ENCODE data around the gene IL1RAPL1. TPM values are rescaled to one million over a fixed set of nuclear protein-coding genes. Genes with fewer than 3 reads are reported as not detected.

IL1RAPL1 gene
- total RNA-seq, 3 donors from 2014 or later: 0.34 to 0.79 TPM; not detected in 1

GRCh38 chrX:29862126-29862677 is 1275.0 kb downstream of the IL1RAPL1 start:
- DNase-seq: no peak
- ATAC-seq: no peak
- Histone ChIP-seq H3K9me3 (no peaks in the 10 kb centered on the region), H3K36me3 (ENCODE audit: low read depth) (no peaks in the 10 kb centered on the region), H3K4me3 (no peak overlapping the region), H3K4me1 (ENCODE audit: low read depth) (no peaks in the 10 kb centered on the region)
- TF ChIP-seq, protein P1, sequence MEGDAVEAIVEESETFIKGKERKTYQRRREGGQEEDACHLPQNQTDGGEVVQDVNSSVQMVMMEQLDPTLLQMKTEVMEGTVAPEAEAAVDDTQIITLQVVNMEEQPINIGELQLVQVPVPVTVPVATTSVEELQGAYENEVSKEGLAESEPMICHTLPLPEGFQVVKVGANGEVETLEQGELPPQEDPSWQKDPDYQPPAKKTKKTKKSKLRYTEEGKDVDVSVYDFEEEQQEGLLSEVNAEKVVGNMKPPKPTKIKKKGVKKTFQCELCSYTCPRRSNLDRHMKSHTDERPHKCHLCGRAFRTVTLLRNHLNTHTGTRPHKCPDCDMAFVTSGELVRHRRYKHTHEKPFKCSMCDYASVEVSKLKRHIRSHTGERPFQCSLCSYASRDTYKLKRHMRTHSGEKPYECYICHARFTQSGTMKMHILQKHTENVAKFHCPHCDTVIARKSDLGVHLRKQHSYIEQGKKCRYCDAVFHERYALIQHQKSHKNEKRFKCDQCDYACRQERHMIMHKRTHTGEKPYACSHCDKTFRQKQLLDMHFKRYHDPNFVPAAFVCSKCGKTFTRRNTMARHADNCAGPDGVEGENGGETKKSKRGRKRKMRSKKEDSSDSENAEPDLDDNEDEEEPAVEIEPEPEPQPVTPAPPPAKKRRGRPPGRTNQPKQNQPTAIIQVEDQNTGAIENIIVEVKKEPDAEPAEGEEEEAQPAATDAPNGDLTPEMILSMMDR (IDR thresholded peaks at IDR 0.05): no peak
- intact Hi-C loops (cut with DNase I, micrococcal nuclease): no loop called here

- TF ChIP-seq, protein P1 (IDR thresholded peaks at IDR 0.05): no peak
- Histone ChIP-seq H3K36me3 (ENCODE audit: low read depth) (no peaks in the 10 kb centered on the region), H3K4me1 (ENCODE audit: low read depth) (no peaks in the 10 kb centered on the region), H3K4me3 (no peak overlapping the region), H3K9me3 (no peaks in the 10 kb centered on the region)
- DNase-seq: no peak
- intact Hi-C loops (cut with DNase I, micrococcal nuclease): no loop called here
- no peak for ATAC-seq
Observed at GRCh38 chrX:29867971-29868370, 1280.7 kb downstream of the IL1RAPL1 start.

DNA sequence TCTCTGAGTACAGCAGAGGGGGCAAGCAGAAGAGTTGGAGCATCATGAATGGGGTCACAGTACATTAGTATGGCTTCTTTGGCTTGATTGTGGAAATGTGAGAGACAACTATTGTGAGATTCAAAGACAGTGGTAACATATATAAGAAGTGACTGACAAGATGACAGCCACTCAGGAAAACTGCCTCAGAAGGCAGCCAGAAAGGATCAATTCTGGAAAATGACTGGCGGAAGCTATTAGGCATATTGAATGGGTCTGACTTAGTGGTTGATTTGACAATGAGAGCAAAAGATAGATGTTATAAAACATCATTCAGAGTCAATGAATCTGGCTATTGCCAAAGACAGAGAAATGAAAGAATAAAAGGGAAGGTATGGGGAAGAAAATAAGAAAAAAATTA is 1282.6 kb downstream of the IL1RAPL1 start:
- Histone ChIP-seq H3K36me3 (ENCODE audit: low read depth) (no peaks in the 10 kb centered on the region), H3K9me3 (no peaks in the 10 kb centered on the region), H3K4me1 (ENCODE audit: low read depth) (no peaks in the 10 kb centered on the region), H3K4me3 (no peak overlapping the region)
- no peak for ATAC-seq
- TF ChIP-seq, protein P1 (IDR thresholded peaks at IDR 0.05): no peak
- no peak for DNase-seq
- intact Hi-C loops (cut with DNase I, micrococcal nuclease): no loop called here

DNA sequence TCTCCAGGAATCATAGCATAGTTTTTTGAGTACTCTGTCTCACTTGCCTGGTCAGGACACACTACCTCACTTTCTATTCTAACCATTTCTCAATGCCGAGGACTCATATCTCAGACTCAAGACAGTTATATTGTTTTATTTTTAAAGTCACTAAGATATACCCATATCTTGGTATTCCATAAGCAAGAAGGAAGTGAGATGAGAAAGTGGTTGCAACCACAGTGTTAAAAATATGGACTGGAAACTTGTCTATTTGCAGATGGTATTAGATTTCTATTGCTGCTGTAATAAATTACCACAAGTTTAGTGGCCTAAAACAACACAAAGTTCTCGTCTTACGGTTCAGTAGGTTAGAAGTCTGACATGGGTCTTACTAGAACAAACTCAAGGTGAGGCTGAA is 1283.4 kb downstream of the IL1RAPL1 start:
- DNase-seq (no peak), ATAC-seq (no peak)
- H3K4me1 ChIP-seq (ENCODE audit: low read depth): no peaks in the 10 kb centered on the region
- TF ChIP-seq, protein P1 (IDR thresholded peaks at IDR 0.05): no peak
- H3K36me3 ChIP-seq (ENCODE audit: low read depth): no peaks in the 10 kb centered on the region
- H3K9me3 ChIP-seq: no peaks in the 10 kb centered on the region
- no peak overlapping the region for H3K4me3 ChIP-seq
- intact Hi-C loops (cut with DNase I, micrococcal nuclease): no loop called here

GRCh38 chrX:29872831-29873230 is 1285.6 kb downstream of the IL1RAPL1 start:
- H3K9me3 ChIP-seq: no peaks in the 10 kb centered on the region
- H3K36me3 ChIP-seq (ENCODE audit: low read depth): no peaks in the 10 kb centered on the region
- no peaks in the 10 kb centered on the region for H3K4me1 ChIP-seq (ENCODE audit: low read depth)
- ATAC-seq (no peak), DNase-seq (no peak)
- intact Hi-C loops (cut with DNase I, micrococcal nuclease): no loop called here
- TF ChIP-seq, protein P1 (IDR thresholded peaks at IDR 0.05): no peak
- no peak overlapping the region for H3K4me3 ChIP-seq

DNA sequence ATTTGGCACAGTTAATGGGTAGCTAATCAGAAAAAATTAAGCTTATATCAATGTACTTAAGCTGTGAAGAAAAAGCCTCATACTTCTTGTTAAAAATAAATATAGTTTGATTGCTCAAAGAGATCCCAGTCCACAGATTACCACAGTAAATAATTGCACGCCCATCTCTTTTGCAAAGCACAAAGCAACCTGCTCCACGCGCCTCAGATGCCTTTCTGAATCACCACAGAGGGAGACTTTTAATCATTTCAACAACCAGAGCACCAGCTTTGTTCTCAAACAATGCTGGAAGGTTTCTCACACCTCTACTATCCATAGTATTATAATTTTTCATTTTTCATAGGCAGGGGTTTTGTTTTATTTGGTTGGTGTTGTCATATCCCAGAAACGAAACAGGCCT is 1289.5 kb downstream of the IL1RAPL1 start:
- TF ChIP-seq, protein P1 (IDR thresholded peaks at IDR 0.05): no peak
- Histone ChIP-seq H3K9me3 (no peaks in the 10 kb centered on the region), H3K4me1 (ENCODE audit: low read depth) (no peaks in the 10 kb centered on the region), H3K4me3 (no peak overlapping the region), H3K36me3 (ENCODE audit: low read depth) (no peaks in the 10 kb centered on the region)
- ATAC-seq (no peak), DNase-seq (no peak)
- intact Hi-C loops (cut with DNase I, micrococcal nuclease): no loop called here

All from mucosa of descending colon (tissue), 3 donors.